ENCODE results near the gene SMAD1. TPM values are rescaled to one million over a fixed set of nuclear protein-coding genes. Genes with fewer than 3 reads are reported as not detected.

Gene SMAD1
- total RNA-seq, 1 experiment from 2014 or later, result 21.1 TPM

- Mint-ChIP-seq H3K9me3 (no peaks in the 10 kb centered on the region), H3K4me1 (peaks cover 17% of the 10 kb centered on the region in 2 experiments), H3K36me3 (ENCODE audit: insufficient read depth in 1 of 3, low read depth in 3 of 3) (no peaks in the 10 kb centered on the region), H3K4me3 (no peak overlapping the region), H3K27ac (no peak overlapping the region), H3K27me3 (ENCODE audit: low read depth) (no peaks in the 10 kb centered on the region)
- no peak overlapping the region for H2BK12ac ChIP-seq (ENCODE audit: insufficient read length, low read depth, low read length)
- peaks cover 4% of the 10 kb centered on the region for H3K79me1 ChIP-seq (ENCODE audit: insufficient read depth, low read depth, low read length, poor library complexity, severe bottlenecking)
- H3K9me3 ChIP-seq (ENCODE audit: control insufficient read depth, low read depth, low read length), result no peaks in the 10 kb centered on the region
- H2BK5ac ChIP-seq (ENCODE audit: insufficient read length, low read length), result no peak overlapping the region
- no peaks in the 10 kb centered on the region for H3K4me1 ChIP-seq (ENCODE audit: insufficient read depth, low read length)
- H3K4me2 ChIP-seq (ENCODE audit: insufficient read depth, insufficient read length, low read length), result no peak overlapping the region
- no peak overlapping the region for H3T11ph ChIP-seq (ENCODE audit: low read length)
- H2BK20ac ChIP-seq (ENCODE audit: low read depth, low read length, poor library complexity, severe bottlenecking), result no peak overlapping the region
- no peak for TF ChIP-seq CTCF (conservative IDR thresholded peaks at IDR 0.05)
- peaks cover 6% of the 10 kb centered on the region for H3K23me2 ChIP-seq (ENCODE audit: insufficient read length, low read depth, low read length, poor library complexity, severe bottlenecking)
- no peak overlapping the region for H3K4ac ChIP-seq (ENCODE audit: low read depth, low read length)
- no peak overlapping the region for H3K14ac ChIP-seq (ENCODE audit: insufficient read depth, low read length)
- H3K79me2 ChIP-seq (ENCODE audit: insufficient read depth, low read length), result peaks cover 14% of the 10 kb centered on the region; the same call in 1 of the 2 replicates
- H3K23ac ChIP-seq (ENCODE audit: insufficient read length, low read depth, low read length), result no peak overlapping the region
- H3K9ac ChIP-seq (ENCODE audit: extremely low read depth, insufficient read length, low read length), result no peak overlapping the region
- no peak overlapping the region for H3K27ac ChIP-seq (ENCODE audit: insufficient read length, low read depth, low read length)
- H4K91ac ChIP-seq (ENCODE audit: insufficient read length, low read depth, low read length), result no peak overlapping the region
- H4K20me1 ChIP-seq (ENCODE audit: control insufficient read depth, insufficient read depth, insufficient read length), result no peaks in the 10 kb centered on the region
- H4K8ac ChIP-seq (replicated peaks; ENCODE audit: insufficient read length, low read depth, low read length), result no peak overlapping the region
- H2BK15ac ChIP-seq (ENCODE audit: low read depth, low read length), result no peak overlapping the region
- H3K18ac ChIP-seq (ENCODE audit: insufficient read length, low read depth, low read length), result no peak overlapping the region
- no CpG with 5 or more reads among the region's 3 CpGs for whole genome bisulfite sequencing (ENCODE audit: extremely low coverage, insufficient read length, low lambda C conversion rate)
- no peak overlapping the region for H4K5ac ChIP-seq (ENCODE audit: insufficient read length, low read depth, low read length)
- H3K27me3 ChIP-seq (ENCODE audit: insufficient read depth, low read length), result no peaks in the 10 kb centered on the region
- H3K56ac ChIP-seq (ENCODE audit: insufficient read length, low read depth, low read length), result no peak overlapping the region
- no peak overlapping the region for H2BK120ac ChIP-seq (ENCODE audit: low read depth, low read length, poor library complexity, severe bottlenecking)
- no peak for DNase-seq
- no peak overlapping the region for H2AFZ ChIP-seq (ENCODE audit: low read length)
- no peak overlapping the region for H2AK5ac ChIP-seq (ENCODE audit: insufficient read length, low read length)
Measured at GRCh38 chr4:145487631-145488030, 6.0 kb downstream of the SMAD1 start.
